ENCODE measurements around the gene FCHO1. TPM values are rescaled to one million over a fixed set of nuclear protein-coding genes. Genes with fewer than 3 reads are reported as not detected.

The FCHO1 gene
- total and polyA plus RNA-seq, 2 donors (not counting 1 experiment from before 2014, with no cell fraction given): 85.7 to 149 TPM

GRCh38 chr19:17837972-17838371 lies 86.7 kb downstream of the FCHO1 start:
- Histone ChIP-seq H3K9me3 (ENCODE audit: control extremely low read depth in 1 of 3, control insufficient read depth in 2 of 3, insufficient read depth in 1 of 3, low read length in 2 of 3) (peaks cover 0 to 6% (median 0%) of the 10 kb centered on the region in 3 donors), H2AFZ (ENCODE audit: insufficient read depth, low read depth, low read length, poor library complexity, severe bottlenecking) (no peak overlapping the region), H3K27me3 (replicated peaks in 1 of 4; ENCODE audit: control extremely low read depth in 1 of 4, control insufficient read depth in 3 of 4, insufficient read depth in 4 of 4, low read length in 3 of 4) (no peaks in the 10 kb centered on the region), H3K4me1 (ENCODE audit: control insufficient read depth in 2 of 2, insufficient read depth in 2 of 2, low read length in 2 of 2) (no peaks in the 10 kb centered on the region), H3K4me2 (replicated peaks; ENCODE audit: low read depth, low read length, poor library complexity, severe bottlenecking) (no peak overlapping the region), H3K27ac (ENCODE audit: low read length in 2 of 2) (no peak overlapping the region), H3K4me3 (ENCODE audit: control extremely low read depth in 1 of 5, extremely low read depth in 1 of 5, insufficient read depth in 1 of 5, low read depth in 2 of 5, low read length in 4 of 5) (no peak overlapping the region), H4K20me1 (ENCODE audit: control insufficient read depth, insufficient read depth, low read length, poor library complexity, severe bottlenecking) (peaks cover 33% of the 10 kb centered on the region), H3K79me2 (ENCODE audit: control insufficient read depth, insufficient read depth, low read length) (peaks cover 32% of the 10 kb centered on the region), H3K9ac (ENCODE audit: low read length) (no peak overlapping the region), H3K36me3 (replicated peaks in 1 of 2; ENCODE audit: control extremely low read depth in 1 of 2, control insufficient read depth in 1 of 2, extremely low read depth in 1 of 2, insufficient read depth in 2 of 2, low read length in 1 of 2) (peaks cover 0 to 86% of the 10 kb centered on the region in 2 experiments)
- DNase-seq (no peak), ATAC-seq (ENCODE audit: low read depth) (no peak)
- WGBS (ENCODE audit: insufficient coverage): 95% methylated on average over 6 of the region's 7 CpGs
- ChIA-PET CTCF (interaction anchor here (0.9 kb wide), 1 partner anchor 22 kb away, joined by 3 read pairs; the partner anchor contains the start of gene RPL18A), POLR2A (no interaction called here)
- no peak overlapping the region for H3K27ac Mint-ChIP-seq
- no peaks in the 10 kb centered on the region for H3K27me3 Mint-ChIP-seq
- TF ChIP-seq EZH2 (IDR thresholded peaks at IDR 0.05; ENCODE audit: borderline replicate concordance, insufficient read depth, low read depth, low read length, poor library complexity, severe bottlenecking): no peak
- no peak for TF ChIP-seq CTCF (IDR thresholded peaks at IDR 0.05)
- H3K4me1 Mint-ChIP-seq: no peaks in the 10 kb centered on the region
- H3K9me3 Mint-ChIP-seq (ENCODE audit: insufficient read depth): no peaks in the 10 kb centered on the region
- no peak overlapping the region for H3K4me3 Mint-ChIP-seq
- intact Hi-C loops (cut with micrococcal nuclease): no loop called here

Other genes starting within 250 kb of the FCHO1 start
- gene PGLS, start 239.8 kb upstream of the FCHO1 start, total RNA-seq: 83.3 and 88.5 TPM in 2 replicates
- gene PGLS, start 239.8 kb upstream of the FCHO1 start, polyA plus RNA-seq: 55.2 and 74.2 TPM in 2 replicates
- gene COLGALT1, start 195.8 kb upstream of the FCHO1 start, total RNA-seq: 108 and 109 TPM in 2 replicates
- gene COLGALT1, start 195.8 kb upstream of the FCHO1 start, polyA plus RNA-seq: 126 and 219 TPM in 2 replicates
- 0.10 TPM in 2 replicates for gene UNC13A, start 63.1 kb upstream of the FCHO1 start, total RNA-seq
- gene UNC13A, start 63.1 kb upstream of the FCHO1 start, polyA plus RNA-seq: 0.03 TPM in 1 of 2 replicates, not detected in the other
- gene MAP1S, start 32.0 kb upstream of the FCHO1 start, total RNA-seq: 81.6 and 83.0 TPM in 2 replicates
- 32.4 and 38.2 TPM in 2 replicates for gene MAP1S, start 32.0 kb upstream of the FCHO1 start, polyA plus RNA-seq
- gene B3GNT3, start 43.7 kb downstream of the FCHO1 start, total RNA-seq: not detected in 2 replicates
- gene B3GNT3, start 43.7 kb downstream of the FCHO1 start, polyA plus RNA-seq: 0.06 TPM in 1 of 2 replicates, not detected in the other
- gene INSL3, start 70.0 kb downstream of the FCHO1 start, total RNA-seq: 3.6 and 5.0 TPM in 2 replicates
- 3.4 and 6.1 TPM in 2 replicates for gene INSL3, start 70.0 kb downstream of the FCHO1 start, polyA plus RNA-seq
- 142 and 143 TPM in 2 replicates for gene JAK3, start 96.5 kb downstream of the FCHO1 start, total RNA-seq
- gene JAK3, start 96.5 kb downstream of the FCHO1 start, polyA plus RNA-seq: 78.6 and 102 TPM in 2 replicates
- gene RPL18A, start 108.4 kb downstream of the FCHO1 start, total RNA-seq: 3,099 and 3,228 TPM in 2 replicates
- 3,761 and 3,796 TPM in 2 replicates for gene RPL18A, start 108.4 kb downstream of the FCHO1 start, polyA plus RNA-seq
- gene SLC5A5, start 120.5 kb downstream of the FCHO1 start, total RNA-seq: 0.07 and 0.12 TPM in 2 replicates
- gene SLC5A5, start 120.5 kb downstream of the FCHO1 start, polyA plus RNA-seq: 0.40 and 0.58 TPM in 2 replicates
- 25.0 and 26.9 TPM in 2 replicates for gene CCDC124, start 181.5 kb downstream of the FCHO1 start, total RNA-seq
- 56.8 and 57.8 TPM in 2 replicates for gene CCDC124, start 181.5 kb downstream of the FCHO1 start, polyA plus RNA-seq
- not detected in 2 replicates for gene KCNN1, start 215.6 kb downstream of the FCHO1 start, total RNA-seq
- 0.04 TPM in 1 of 2 replicates, not detected in the other for gene KCNN1, start 215.6 kb downstream of the FCHO1 start, polyA plus RNA-seq

Data from B cell (primary cell).